Measurements from ENCODE around the gene CELF2.

GRCh38 chr10:11358923-11359575 is 341.4 kb downstream of the CELF2 start:
- TF ChIP-seq POLR2A (IDR thresholded peaks at IDR 0.05) (no peak), POLR2AphosphoS5 (IDR thresholded peaks at IDR 0.05) (no peak), CTCF (IDR thresholded peaks at IDR 0.05) (no peak), EP300 (IDR thresholded peaks at IDR 0.05; ENCODE audit: low read depth) (no peak)
